GM21447 (cell line): Measurements from ENCODE around the gene AQP12B.
"Not testable (repeated sequence)": the region's sequence is repeated elsewhere in the genome, so short reads cannot be mapped to it uniquely, and the experiment has no call there.

Experiments used
- ATAC-seq: cut with Tn5 transposase; IDR thresholded peaks from one replicate; pipeline ENCODE4 v1.9.1; 2021; ENCODE audit not compliant: unreplicated experiment

Gene AQP12B

GRCh38 chr2:240685771-240686371 is 3.2 kb upstream of the AQP12B start:
- ATAC-seq, result no peak

DNA sequence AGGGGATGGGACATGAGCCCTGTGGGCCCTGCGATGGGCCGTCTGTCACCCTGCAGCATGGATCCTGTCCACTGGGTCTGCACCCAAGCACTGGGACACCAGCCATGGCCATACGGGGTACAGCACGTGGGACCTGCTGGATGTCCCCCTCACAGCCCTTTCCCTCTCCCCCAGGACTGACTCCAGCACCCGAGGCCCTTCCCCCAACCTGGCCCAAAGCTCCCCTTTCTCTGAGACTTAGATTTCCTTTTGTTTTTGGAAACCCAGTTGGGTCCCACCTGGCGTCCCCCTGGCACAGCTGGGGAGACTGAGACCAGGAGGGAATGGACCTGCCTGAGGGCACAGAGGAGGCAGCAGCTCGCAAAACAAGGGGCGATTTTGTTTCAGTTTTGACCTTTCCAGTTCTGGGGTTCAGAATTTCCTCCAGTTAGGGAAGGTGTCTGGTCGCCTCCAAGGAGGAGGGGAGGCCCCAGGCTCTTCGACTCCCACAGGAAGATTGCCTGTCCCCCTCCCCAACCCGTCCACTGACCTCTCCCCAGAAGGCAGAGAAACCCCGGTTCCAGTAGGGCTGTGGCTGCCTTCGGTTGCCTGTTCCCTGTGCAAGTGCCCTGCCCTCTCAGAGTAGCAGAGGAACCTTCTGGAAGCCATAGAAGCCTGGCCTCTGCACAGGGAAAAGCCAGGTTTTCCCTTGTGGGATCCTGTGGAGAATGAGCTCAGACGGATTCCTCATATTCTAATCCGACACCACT is 1.5 kb upstream of the AQP12B start:
- not testable (repeated sequence) for ATAC-seq

- ATAC-seq, result not testable (repeated sequence)
These were observed 769 bp upstream of the AQP12B start for GRCh38 chr2:240683329-240683979.

GRCh38 chr2:240680185-240680584 is 2.5 kb downstream of the AQP12B start:
- not testable (repeated sequence) for ATAC-seq

GRCh38 chr2:240678909-240679308 is 3.8 kb downstream of the AQP12B start:
- not testable (repeated sequence) for ATAC-seq

GRCh38 chr2:240678043-240678442 is 4.6 kb downstream of the AQP12B start:
- ATAC-seq, result not testable (repeated sequence)

DNA sequence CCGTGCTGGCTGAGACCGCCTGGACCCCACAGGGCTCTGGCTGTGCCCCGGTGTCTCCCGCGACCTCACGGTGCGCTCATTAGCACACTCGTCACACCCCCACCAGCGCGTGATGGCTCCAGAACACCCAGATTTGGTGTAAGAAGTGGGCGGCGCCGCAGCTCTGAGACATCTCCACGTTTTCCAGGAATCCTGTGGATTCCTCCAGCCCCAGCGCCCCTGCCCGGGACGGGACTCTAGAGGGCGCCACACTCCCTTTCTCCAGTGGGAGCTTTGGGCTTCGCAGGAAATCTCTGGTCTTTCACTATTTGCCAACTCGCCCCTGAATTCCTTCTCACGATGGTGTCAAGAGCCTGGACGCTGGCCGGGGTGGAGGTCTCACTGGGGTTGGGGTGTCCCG is 7.3 kb downstream of the AQP12B start:
- not testable (repeated sequence) for ATAC-seq

DNA sequence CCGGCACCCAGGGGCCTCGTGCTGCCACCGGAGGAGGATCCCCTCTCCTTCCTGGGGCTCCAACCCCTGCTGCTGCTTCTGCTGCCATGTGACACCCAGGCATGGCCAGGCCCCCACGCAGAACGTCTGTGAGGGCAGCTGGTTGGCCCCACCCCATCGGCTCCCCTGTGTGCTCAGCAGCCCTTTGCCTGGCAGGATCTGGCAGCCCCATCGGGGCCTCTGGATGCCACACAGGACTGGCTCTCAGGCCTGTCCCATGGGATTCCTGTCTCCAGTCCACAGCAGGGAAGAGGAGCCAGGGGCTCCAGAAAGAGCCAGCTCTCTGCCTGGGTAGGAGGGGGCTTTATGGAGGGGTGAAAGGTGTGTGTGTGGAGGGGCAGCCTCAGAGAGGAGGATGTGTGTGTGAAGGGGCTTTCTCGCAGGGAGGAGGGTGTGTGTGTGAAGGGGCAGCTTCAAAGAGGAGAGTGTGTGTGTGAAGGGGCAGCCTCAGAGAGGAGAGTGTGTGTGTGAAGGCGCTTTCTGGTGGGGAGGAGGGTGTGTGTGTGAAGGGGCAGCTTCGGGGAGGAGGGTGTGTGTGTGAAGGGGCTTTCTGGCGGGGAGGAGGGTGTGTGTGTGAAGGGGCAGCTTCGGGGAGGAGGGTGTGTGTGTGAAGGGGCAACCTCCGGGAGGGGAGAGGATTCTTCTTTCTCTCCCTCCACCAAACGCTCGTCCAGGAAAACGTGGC is 8.1 kb downstream of the AQP12B start:
- ATAC-seq, result not testable (repeated sequence)

GRCh38 chr2:240672701-240673190 is 9.9 kb downstream of the AQP12B start:
- no peak for ATAC-seq

GRCh38 chr2:240672076-240672700 is 10.5 kb downstream of the AQP12B start:
- no peak for ATAC-seq

DNA sequence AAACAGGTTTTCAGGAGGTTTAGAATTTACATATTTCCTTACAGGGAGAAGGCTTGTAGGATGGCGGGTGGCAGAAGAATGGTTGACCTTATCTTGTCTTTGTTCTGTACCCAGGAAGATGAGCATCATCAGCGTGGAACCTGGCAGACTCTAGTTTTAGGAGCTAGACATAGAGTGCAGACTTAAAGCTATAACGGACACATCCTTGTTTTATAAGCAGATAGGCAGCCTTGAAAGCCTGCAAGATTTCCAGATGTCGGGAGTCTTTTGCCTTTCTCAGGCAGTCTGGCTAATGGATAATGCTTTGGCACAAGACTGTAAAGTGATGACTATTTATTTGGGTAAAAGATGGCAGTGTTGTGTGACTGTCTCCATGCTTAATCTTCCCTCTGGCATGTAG is 11.7 kb downstream of the AQP12B start:
- ATAC-seq, result no peak

- no peak for ATAC-seq
These were observed 12.3 kb downstream of the AQP12B start for GRCh38 chr2:240670402-240670801.

DNA sequence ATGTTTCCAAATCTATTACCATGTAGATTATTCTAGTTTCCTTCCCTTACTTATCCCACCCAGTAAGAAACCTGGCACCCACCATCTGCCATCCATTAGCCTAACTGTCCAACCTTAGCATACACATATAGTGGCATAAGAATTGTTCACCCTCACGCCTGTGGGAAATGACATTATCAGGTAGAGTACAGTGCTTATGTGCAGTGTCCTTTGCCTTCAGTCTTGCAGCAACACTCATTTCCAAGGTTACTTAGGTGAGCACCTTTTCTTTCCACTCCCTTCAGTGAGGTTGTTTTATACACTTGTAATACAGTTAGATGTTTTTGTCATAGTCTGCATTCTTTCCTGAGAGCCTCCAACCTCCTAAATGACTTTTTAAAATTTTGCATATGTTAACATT is 18.1 kb downstream of the AQP12B start:
- no peak for ATAC-seq

DNA sequence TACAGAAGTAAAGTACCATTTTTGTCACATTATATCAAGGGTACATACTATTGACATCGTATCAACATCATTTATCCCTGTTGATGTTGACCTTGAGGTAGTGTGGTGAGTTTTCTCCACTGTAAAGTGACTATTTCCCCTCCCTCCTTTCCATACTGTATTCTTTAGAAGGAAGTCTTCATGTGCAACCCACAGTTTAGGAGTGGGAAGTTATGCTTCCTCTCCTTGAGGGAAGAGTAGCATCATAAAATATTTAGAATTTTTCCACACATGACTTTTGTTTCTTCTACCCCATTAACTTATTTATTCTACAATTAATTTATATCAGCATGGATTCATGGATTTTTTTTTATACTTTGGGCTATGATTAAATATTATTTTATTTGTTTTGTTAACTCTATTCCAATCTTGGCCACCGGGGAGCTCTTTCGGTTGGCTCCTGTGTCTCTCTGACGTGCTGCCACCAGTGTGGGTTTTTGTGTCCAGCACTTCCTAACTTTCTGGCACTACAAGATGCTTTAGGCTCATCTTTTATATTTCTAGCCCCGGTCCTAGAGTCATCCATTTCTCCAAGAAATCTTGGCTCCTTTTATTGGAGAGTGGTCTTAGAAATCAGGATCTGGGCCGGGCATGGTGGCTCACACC is 19.0 kb downstream of the AQP12B start:
- ATAC-seq, result no peak

- no peak for ATAC-seq
These were observed 20.0 kb downstream of the AQP12B start for GRCh38 chr2:240662681-240663080.

GRCh38 chr2:240659883-240660282 is 22.8 kb downstream of the AQP12B start:
- ATAC-seq, result not testable (repeated sequence)

- peak; percentile 72 for ATAC-seq
These were observed 26.5 kb downstream of the AQP12B start for GRCh38 chr2:240655931-240656886.

- no peak for ATAC-seq
These were observed 31.5 kb downstream of the AQP12B start for GRCh38 chr2:240651185-240651584.
